Activated naive CD4-positive, alpha-beta T cell treated with anti-CD3 and anti-CD28 coated beads, Interleukin-2, amount 50 U/mL, for 72 hours (primary cell): Measurements from ENCODE around the gene UBR3. TPM values are rescaled to one million over a fixed set of nuclear protein-coding genes. Genes with fewer than 3 reads are reported as not detected.
"Not testable (repeated sequence)": the region's sequence is repeated elsewhere in the genome, so short reads cannot be mapped to it uniquely, and the experiment has no call there.

Experiments
- ATAC-seq, 2 donors: fragments of 150-1000 bp; cut with Tn5 transposase; 2 replicates each; pipeline ENCODE4 v1.10.0; 2021; ENCODE audit warnings: mild to moderate bottlenecking in 2 of 2, moderate library complexity in 2 of 2
- DNase-seq, 2 donors: peaks; one replicate each; pipeline ENCODE4 v3.0.0; 2021 to 2022; ENCODE audit warnings: low spot score in 2 of 2
- H3K27ac Mint-ChIP-seq, 2 donors: one replicate each; pipeline ENCODE4 v1.8.0; 2022; ENCODE audit warnings: mild to moderate bottlenecking in 2 of 2, mixed read lengths in 2 of 2
- H3K36me3 Mint-ChIP-seq, 2 donors: one replicate each; pipeline ENCODE4 v1.8.0; 2022; ENCODE audit warnings: mixed read lengths in 2 of 2
- H3K9me3 Mint-ChIP-seq, 2 donors: one replicate each; pipeline ENCODE4 v1.8.0; 2022; ENCODE audit warnings: mixed read lengths in 2 of 2
- total RNA-seq, 2 donors: library from RNA; stranded (reverse); gene quantifications; one replicate each; pipeline ENCODE4 v1.2.3, GENCODE V29; 2022

Gene UBR3
- total RNA-seq, 2 donors from 2014 or later, result 25.3 to 25.8 TPM

DNA sequence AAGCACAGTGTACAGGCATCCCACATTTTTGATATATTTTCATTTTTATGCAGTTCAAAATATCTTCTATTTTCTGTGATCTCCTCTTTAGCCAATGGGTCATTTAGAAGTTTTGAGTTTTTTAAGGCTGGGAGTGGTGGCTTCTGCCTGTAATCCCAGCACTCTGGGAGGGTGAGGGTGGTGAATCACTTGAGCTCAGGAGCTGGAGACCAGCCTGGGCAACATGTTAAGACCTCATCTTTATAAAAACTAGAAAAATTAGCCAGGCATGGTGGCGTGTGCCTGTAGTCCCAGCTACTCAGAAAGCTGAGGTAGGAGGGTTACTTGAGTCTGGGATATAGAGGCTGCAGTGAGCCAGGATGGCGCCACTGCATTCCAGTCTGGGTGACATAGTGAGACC is 17.8 kb downstream of the UBR3 start:
- Mint-ChIP-seq H3K27ac (no peak overlapping the region), H3K9me3 (no peaks in the 10 kb centered on the region)
- no peak for ATAC-seq

DNA sequence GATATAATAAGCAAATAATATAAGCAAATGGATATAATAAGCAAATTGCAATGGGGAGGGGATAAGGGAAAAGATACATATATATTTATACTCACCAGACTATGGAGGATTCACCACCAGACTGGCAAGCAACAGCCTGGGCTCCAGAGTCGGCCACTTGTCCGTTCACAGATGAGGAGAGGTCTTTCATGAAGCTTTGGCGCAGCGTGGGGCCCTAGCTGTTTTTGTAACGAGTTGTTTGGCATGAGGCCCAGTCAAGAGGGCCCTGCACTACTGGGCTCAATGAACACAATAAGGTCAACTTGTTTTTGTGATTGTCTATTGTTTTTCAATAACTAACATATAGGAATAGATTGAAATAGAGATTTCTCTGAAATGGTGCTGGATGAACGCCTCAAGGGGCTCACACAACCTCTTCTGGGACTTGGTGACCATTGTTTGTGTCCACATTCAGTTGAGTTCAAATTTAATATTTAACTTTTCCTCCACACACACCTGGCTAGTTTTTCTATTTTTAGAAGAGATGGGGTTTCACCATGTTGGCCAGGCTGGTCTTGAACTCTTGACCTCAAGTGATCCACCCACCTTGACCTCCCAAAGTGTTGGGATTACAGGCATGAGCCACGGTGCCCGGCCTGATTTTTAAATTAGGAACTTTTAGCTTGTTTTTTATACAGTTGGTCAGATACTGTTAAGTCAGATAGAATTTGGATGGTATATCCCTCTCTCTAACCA is 21.9 kb downstream of the UBR3 start:
- not testable (repeated sequence) for H3K36me3 Mint-ChIP-seq, ATAC-seq, DNase-seq, H3K27ac Mint-ChIP-seq, H3K9me3 Mint-ChIP-seq

More for the DNA sequence above, 17.8 kb downstream of the UBR3 start:
- peaks cover 5 to 14% of the 10 kb centered on the region in 2 donors for H3K36me3 Mint-ChIP-seq
- DNase-seq, result no peak

DNA sequence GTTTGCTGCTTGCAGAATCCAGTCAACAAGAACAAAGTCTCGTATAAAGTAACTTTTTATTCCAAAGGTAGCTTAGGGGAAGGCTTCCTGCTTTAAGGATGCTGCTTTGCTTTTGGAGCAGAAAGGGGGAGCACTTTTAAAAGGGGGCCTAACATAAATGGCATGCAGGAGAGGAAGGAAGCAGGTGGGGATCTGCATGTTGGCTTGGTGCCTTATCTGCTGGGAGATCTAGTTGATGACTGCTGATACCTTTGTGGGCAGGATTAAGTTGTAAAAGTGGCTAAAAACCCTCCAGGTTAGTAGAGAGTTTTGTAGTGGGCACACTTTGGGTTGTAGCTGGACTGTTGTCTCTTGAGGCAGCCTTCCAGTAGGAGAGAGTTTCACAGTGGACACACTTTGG is 22.5 kb downstream of the UBR3 start:
- Mint-ChIP-seq H3K27ac (no peak overlapping the region), H3K36me3 (peaks cover 0 to 6% of the 10 kb centered on the region in 2 donors), H3K9me3 (no peaks in the 10 kb centered on the region)
- ATAC-seq (no peak), DNase-seq (no peak)

DNA sequence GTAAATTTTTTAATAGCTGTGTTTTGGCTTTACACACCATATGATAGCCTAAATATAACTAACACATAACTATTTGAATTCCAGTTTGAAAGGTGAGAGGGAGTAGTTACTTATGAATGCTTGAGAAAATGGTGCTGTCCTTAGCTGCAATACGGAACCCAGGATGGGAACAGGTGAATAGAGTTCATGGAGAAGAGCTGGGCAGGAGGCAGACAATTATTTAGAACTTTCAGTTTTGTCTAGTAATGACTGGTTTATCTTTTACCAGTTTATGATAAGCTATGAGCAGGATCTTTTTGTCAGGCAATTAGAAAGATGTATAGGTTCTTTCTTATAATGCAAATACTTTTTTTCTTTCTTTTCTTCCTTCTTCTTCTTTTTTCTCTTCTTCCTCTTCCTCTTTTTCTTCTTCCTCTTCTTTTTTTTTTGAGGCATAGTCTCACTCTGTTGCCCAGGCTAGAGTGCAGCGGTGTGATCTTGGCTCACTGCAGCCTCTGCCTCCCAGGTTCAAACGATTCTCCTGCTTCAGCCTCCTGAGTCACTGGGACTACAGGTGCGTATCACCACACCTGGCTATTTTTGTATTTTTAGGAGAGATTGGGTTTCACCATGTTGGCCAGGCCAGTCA is 25.9 kb downstream of the UBR3 start:
- H3K36me3 Mint-ChIP-seq, result peaks cover 0 to 6% of the 10 kb centered on the region in 2 donors
- H3K27ac Mint-ChIP-seq, result no peak overlapping the region
- DNase-seq (no peak), ATAC-seq (no peak)
- H3K9me3 Mint-ChIP-seq, result no peaks in the 10 kb centered on the region

DNA sequence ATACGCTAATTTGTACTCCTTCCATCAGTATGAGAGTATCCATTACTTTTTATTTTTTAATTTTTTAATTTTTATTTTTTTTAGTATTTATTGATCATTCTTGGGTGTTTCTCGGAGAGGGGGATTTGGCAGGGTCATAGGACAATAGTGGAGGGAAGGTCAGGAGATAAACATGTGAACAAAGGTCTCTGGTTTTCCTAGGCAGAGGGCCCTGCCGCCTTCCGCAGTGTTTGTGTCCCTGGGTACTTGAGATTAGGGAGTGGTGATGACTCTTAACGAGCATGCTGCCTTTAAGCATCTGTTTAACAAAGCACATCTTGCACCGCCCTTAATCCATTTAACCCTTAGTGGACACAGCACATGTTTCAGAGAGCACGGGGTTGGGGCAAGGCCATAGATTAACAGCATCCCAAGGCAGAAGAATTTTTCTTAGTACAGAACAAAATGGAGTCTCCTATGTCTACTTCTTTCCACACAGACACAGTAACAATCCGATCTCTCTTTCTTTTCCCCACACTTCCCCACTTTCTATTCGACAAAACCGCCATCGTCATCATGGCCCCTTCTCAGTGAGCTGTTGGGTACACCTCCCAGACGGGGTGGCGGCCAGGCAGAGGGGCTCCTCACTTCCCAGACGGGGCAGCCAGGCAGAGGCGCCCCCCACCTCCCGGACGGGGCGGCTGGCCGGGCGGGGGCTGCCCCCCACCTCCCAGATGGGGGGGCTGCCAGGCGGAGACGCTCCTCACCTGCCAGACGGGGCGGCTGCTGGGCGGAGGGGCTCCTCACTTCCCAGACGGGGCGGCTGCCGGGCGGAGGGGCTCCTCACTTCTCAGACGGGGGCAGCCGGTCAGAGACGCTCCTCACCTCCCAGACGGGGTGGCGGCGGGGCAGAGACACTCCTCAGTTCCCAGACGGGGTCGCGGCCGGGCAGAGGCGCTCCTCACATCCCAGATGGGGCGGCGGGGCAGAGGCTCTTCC is 28.3 kb downstream of the UBR3 start:
- not testable (repeated sequence) for H3K27ac Mint-ChIP-seq, H3K36me3 Mint-ChIP-seq, H3K9me3 Mint-ChIP-seq, DNase-seq, ATAC-seq

DNA sequence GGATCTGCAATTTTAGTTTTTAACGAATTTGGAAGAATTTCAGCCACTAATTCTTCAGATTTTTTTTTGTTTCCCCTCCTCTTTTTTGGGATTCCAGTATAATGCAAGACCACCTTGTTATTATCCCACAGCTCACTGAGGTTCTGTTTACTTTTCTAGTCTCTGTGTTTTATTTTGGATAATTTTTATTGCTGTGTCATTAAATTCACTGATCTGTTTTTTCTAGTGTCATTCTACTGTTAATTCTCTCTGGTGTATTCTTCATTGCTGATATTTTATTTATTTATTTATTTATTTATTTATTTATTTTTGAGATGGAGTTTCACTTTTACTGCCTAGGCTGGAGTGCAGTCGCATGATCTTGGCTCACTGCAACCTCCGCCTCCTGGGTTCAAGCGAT is 32.2 kb downstream of the UBR3 start:
- Mint-ChIP-seq H3K36me3 (peaks cover 0 to 5% of the 10 kb centered on the region in 2 donors), H3K9me3 (no peaks in the 10 kb centered on the region), H3K27ac (no peak overlapping the region)
- DNase-seq (no peak), ATAC-seq (no peak)

DNA sequence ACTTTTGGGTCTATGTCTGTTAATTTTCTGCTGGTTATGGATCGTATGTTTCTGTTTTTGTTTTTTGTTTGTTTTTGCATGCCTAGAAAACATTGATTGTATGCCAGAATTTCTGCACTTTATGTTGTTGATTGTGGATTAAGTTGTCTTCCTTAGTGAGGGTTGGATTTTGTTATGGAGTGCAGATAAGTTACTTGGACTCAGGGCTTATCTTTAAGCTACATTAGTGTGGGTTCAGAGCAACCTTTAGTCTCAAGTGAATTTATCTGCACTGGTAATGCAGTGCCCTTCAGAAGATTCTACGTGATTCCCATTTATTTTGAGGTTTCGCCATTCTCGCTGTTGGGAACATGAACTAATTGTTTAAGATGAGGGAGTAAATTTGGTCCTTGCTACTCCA is 32.9 kb downstream of the UBR3 start:
- peaks cover 0 to 5% of the 10 kb centered on the region in 2 donors for H3K36me3 Mint-ChIP-seq
- ATAC-seq, result no peak

DNA sequence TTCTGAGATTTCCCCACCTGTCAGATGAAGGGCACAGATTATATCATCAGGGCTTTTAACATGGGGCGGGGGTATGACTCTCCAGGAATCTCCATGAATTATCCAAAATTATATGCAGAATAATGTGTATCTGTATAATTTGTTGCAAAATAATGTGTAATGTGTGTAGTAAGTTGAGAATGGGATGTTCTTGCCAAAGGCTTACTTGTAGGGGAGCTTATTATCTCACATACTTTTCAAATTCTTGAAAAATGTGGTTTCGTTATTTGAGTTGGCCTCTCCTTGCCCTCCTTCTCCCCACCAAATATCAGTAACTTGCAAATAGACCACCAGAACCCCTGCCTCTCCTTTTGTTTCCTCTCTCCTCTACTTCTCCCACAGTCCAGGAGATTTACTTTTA is 35.6 kb downstream of the UBR3 start:
- Mint-ChIP-seq H3K27ac (no peak overlapping the region), H3K36me3 (peaks cover 0 to 5% of the 10 kb centered on the region in 2 donors)
- DNase-seq, result no peak

More for the DNA sequence above, 32.9 kb downstream of the UBR3 start:
- DNase-seq, result no peak
- Mint-ChIP-seq H3K27ac (no peak overlapping the region), H3K9me3 (no peaks in the 10 kb centered on the region)

DNA sequence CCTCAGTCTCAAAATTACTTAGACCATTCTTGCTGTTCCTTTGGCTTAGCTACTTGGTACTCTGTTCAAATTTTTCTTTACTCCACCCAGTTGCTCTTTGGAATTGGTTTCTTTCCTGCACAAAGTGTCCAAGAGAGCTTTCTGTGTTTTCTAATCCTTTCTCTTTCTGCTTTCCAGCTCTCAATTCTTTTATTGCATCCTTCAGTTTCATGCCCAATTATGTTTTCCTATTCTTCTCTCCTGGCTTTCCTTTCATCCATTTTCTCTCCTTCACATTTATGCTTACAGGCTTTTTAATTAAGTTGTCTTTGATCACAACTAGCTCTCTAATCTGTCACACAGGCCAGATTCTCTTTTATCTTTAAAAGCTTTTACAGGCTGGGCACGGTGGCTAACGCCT is 38.2 kb downstream of the UBR3 start:
- no peak for DNase-seq
- Mint-ChIP-seq H3K9me3 (no peaks in the 10 kb centered on the region), H3K27ac (no peak overlapping the region), H3K36me3 (peaks cover 0 to 5% of the 10 kb centered on the region in 2 donors)
- no peak for ATAC-seq

More for the DNA sequence above, 35.6 kb downstream of the UBR3 start:
- no peaks in the 10 kb centered on the region for H3K9me3 Mint-ChIP-seq
- ATAC-seq, result no peak

DNA sequence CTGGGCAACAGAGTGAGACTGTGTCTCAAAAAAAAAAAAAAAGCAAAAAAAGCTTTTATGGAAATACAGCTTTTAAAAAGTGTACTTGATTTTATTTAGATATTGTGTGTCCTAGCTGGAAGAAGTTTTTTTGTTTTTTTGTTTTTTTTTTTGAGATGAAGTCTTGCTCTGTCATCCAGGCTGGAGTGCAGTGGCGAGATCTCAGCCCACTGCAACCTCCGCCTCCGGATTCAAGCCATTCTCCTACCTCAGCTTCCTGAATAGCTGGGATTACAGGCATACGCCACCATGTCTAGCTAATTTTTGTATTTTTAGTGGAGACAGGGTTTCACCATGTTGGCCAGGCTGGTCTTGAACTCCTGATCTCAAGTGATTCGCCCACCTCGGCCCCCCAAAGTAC is 39.0 kb downstream of the UBR3 start:
- H3K36me3 Mint-ChIP-seq, H3K27ac Mint-ChIP-seq, H3K9me3 Mint-ChIP-seq, ATAC-seq, DNase-seq: not testable (repeated sequence)

DNA sequence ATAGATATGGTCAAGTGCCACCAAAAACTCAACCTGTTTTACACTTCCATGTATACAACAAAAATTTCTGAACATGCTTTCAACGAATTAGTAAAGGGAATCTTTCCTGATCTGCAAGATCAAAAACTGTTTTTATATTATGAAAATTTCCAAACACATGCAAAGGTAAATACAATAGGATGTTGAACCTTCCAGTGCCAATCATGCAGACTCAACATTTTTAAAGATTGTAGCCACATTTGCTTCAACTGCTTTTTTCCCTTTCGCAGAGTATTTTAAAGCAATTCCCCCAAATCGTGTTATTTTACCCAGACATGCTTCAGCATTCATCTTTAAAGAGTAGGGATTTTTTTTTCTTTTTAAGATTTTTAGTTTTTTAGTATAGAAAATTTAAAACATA is 40.3 kb downstream of the UBR3 start:
- no peaks in the 10 kb centered on the region for H3K9me3 Mint-ChIP-seq
- peaks cover 0 to 4% of the 10 kb centered on the region in 2 donors for H3K36me3 Mint-ChIP-seq
- ATAC-seq (no peak), DNase-seq (no peak)
- H3K27ac Mint-ChIP-seq, result no peak overlapping the region

DNA sequence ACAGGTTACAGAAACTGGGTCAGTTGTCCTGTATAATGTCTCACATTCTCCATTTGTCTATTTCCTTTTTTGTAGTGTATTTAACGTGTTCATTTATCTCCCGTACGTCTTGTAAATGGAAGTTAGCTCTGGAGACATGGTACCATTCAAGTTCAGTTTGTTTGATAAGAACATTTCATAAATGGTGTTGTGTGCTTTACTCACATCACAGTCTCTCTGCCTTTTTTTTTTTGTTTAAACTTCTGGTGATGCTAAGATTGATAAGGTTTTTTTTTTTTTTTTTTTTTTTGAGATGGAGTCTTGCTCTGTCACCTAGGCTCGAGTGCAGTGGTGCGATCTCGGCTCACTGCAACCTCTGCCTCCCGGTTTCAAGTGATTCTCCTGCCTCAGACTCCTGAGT is 41.7 kb downstream of the UBR3 start:
- no peak overlapping the region for H3K27ac Mint-ChIP-seq
- DNase-seq, result no peak
- no peak for ATAC-seq
- H3K36me3 Mint-ChIP-seq, result peaks cover 0 to 4% of the 10 kb centered on the region in 2 donors
- no peaks in the 10 kb centered on the region for H3K9me3 Mint-ChIP-seq

DNA sequence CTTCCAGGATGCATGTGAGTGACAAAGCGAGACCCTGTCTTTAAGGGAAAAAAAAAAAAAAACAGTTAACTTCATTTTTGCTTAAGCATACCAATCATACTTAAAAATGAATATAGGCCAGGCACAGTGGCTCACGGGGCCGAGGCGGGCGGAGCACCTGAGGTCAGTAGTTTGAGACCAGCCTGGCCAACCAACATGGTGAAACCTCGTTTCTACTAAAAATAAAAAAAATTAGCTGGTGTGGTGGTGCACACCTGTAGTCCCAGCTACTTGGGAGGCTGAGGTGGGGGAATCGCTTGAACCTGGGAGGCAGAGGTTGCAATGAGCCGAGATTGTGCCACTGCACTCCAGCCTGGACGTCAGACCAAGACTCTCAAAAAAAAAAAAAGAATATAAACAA is 44.1 kb downstream of the UBR3 start:
- H3K27ac Mint-ChIP-seq, H3K9me3 Mint-ChIP-seq, H3K36me3 Mint-ChIP-seq, ATAC-seq, DNase-seq: not testable (repeated sequence)

DNA sequence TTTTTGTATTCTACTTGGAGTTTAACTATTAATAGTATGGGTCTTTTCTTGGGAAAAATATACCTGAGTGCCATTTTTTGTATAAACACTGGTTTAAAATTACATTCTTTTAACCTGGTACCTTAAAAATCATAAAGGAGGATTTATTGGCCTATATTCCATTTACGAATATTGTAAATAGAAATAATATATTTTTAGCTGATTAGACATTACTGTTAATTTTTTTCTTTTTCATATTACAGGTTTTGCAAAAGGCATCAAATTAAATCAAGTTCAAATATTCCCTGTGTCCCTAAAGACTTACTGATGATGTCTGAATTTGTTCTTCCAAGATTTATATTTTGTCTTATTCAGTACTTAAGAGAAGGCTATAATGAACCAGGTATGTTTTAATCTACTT is 44.7 kb downstream of the UBR3 start:
- Mint-ChIP-seq H3K27ac (no peak overlapping the region), H3K36me3 (peaks cover 0 to 4% of the 10 kb centered on the region in 2 donors), H3K9me3 (no peaks in the 10 kb centered on the region)
- no peak for ATAC-seq
- DNase-seq, result no peak

DNA sequence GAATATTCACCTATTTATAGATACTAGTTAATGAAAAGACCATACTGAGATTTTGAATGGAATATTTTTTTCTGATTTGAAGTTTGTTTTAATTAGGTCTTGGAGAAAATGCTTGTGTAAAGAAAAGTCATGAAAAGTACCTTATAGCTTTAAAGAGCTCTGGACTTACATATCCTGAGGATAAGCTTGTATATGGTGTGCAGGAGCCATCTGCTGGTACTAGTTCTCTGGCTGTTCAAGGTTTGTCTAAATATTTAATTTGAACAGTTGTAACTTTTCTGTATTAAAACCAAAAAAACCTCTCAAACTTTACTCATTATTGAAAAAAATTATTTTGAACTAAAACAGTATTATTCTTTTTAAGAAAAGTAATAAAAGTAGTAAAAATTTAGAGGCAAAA is 50.1 kb downstream of the UBR3 start:
- DNase-seq (no peak), ATAC-seq (no peak)
- Mint-ChIP-seq H3K27ac (no peak overlapping the region), H3K36me3 (no peaks in the 10 kb centered on the region), H3K9me3 (no peaks in the 10 kb centered on the region)

DNA sequence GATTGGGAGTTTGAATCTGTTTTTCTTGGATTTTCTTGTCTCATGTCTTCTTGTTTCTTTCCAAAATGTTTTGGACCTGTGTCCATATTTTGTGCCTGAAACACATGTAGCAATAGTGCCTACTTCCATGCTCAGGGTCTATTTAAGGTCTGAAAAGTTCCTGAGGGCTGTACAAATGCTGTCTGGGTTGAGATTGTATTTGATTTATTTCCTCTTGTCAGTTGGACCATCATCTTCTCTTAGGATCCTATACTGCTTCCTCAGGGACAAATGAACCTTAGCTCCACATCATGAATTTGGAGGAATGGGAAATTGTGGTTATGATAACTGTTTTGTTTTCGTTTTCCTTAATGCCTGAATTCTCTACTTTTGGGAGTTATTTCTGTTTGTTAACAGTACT is 59.9 kb downstream of the UBR3 start:
- H3K36me3 Mint-ChIP-seq, result no peaks in the 10 kb centered on the region
- no peak for ATAC-seq
- no peaks in the 10 kb centered on the region for H3K9me3 Mint-ChIP-seq
- no peak overlapping the region for H3K27ac Mint-ChIP-seq
- DNase-seq, result no peak
